Vein endothelial cell (primary cell): ENCODE measurements around the gene ZFP14. TPM values are rescaled to one million over a fixed set of nuclear protein-coding genes. Genes with fewer than 3 reads are reported as not detected.

ENCODE experiments used
- total RNA-seq: library from RNA; depleted of rRNA; stranded (reverse); fragments of >200 nt; gene quantifications from 2 replicates; pipeline ENCODE4 v1.2.3, GENCODE V29; 2012

Gene ZFP14
- total RNA-seq = 2.0 and 3.4 TPM in 2 replicates

GRCh38 chr19:36378625-36379509 is at the start of gene ZFP14:
TSS of gene ZFP14 (minus strand) at chr19:36379201. CDS start at chr19:36367892, 11,309 bp downstream.

GRCh38 chr19:36418287-36419001 is 39.4 kb upstream of the ZFP14 start, which contains the start of gene ZFP82:
TSS of gene ZFP82 (minus strand) at chr19:36418644. CDS start at chr19:36409789, 8,855 bp downstream.

Other genes with a start within 250 kb of the ZFP14 start
- 405 and 525 TPM in 2 replicates for gene CAPNS1, start 239.1 kb downstream of the ZFP14 start, total RNA-seq
- 5.9 and 9.5 TPM in 2 replicates for gene COX7A1, start 226.8 kb downstream of the ZFP14 start, total RNA-seq
- 3.9 and 4.7 TPM in 2 replicates for gene ZNF565, start 164.5 kb downstream of the ZFP14 start, total RNA-seq
- 107 and 136 TPM in 2 replicates for gene ZNF146, start 164.1 kb downstream of the ZFP14 start, total RNA-seq
- gene ZFP82, start 39.4 kb upstream of the ZFP14 start, total RNA-seq = 4.6 and 4.9 TPM in 2 replicates
- gene ZNF566, start 110.4 kb upstream of the ZFP14 start, total RNA-seq = 8.2 and 9.1 TPM in 2 replicates
- 18.1 and 20.3 TPM in 2 replicates for gene ZNF260, start 149.1 kb upstream of the ZFP14 start, total RNA-seq
- 7.2 and 7.5 TPM in 2 replicates for gene ZNF529, start 194.1 kb upstream of the ZFP14 start, total RNA-seq
- gene ZNF382, start 226.1 kb upstream of the ZFP14 start, total RNA-seq = 7.3 and 7.5 TPM in 2 replicates